Measurements from ENCODE around the gene MNT. TPM values are rescaled to one million over a fixed set of nuclear protein-coding genes. Genes with fewer than 3 reads are reported as not detected.

MNT gene
- total RNA-seq, 1 experiment from 2014 or later = 38.9 TPM

DNA sequence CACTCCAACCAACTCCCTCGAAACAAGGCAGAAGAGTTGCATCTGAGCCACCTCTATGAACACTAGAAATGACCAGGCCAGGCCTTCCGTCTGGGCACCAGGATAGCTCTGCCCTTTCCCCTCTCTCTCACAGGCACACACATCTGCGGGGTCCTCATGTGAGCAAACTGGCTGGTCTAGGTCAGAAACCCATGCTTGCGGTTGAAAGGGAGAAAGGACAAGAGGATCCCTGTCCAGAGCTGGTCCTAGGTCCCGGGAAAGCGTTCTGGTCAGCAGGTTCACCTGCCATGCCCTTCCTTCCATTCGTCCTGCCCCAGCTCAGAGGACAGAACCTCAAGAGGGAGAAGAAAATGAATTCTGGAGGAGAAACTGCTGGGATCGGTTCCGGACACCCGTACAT lies 2.7 kb downstream of the MNT start:
- no peak for TF ChIP-seq CTCF (conservative IDR thresholded peaks at IDR 0.05)
- Mint-ChIP-seq H3K4me3 (peak overlapping the region; percentile 91 to 96), H3K9me3 (no peaks in the 10 kb centered on the region; a peak in 2 of 5 replicates), H3K27me3 (ENCODE audit: low read depth) (peaks cover 5% of the 10 kb centered on the region), H3K27ac (peak overlapping the region; percentile 97 to 100 (median 99); a peak in 6 of 7 replicates), H3K4me1 (peaks cover 36 to 51% of the 10 kb centered on the region in 2 experiments), H3K36me3 (ENCODE audit: insufficient read depth in 1 of 3, low read depth in 3 of 3) (no peaks in the 10 kb centered on the region)
- Histone ChIP-seq H3K14ac (ENCODE audit: insufficient read depth, low read length) (peak overlapping the region; percentile 1), H3K79me2 (ENCODE audit: insufficient read depth, low read length) (peaks cover 2% of the 10 kb centered on the region; the same call in 1 of the 2 replicates), H3K4me1 (ENCODE audit: insufficient read depth, low read length) (peaks cover 11% of the 10 kb centered on the region; the same call in 1 of the 2 replicates), H4K20me1 (ENCODE audit: control insufficient read depth, insufficient read depth, insufficient read length) (no peaks in the 10 kb centered on the region), H2AFZ (ENCODE audit: low read length) (no peak overlapping the region), H2BK20ac (ENCODE audit: low read depth, low read length, poor library complexity, severe bottlenecking) (no peak overlapping the region), H3K4me2 (ENCODE audit: insufficient read depth, insufficient read length, low read length) (peak overlapping the region; percentile 65), H3K9me3 (ENCODE audit: control insufficient read depth, low read depth, low read length) (no peaks in the 10 kb centered on the region), H4K91ac (ENCODE audit: insufficient read length, low read depth, low read length) (no peak overlapping the region), H2BK12ac (ENCODE audit: insufficient read length, low read depth, low read length) (peak overlapping the region; percentile 9), H2AK5ac (ENCODE audit: insufficient read length, low read length) (no peak overlapping the region), H3K56ac (ENCODE audit: insufficient read length, low read depth, low read length) (no peak overlapping the region), H2BK15ac (ENCODE audit: low read depth, low read length) (no peak overlapping the region), H4K5ac (ENCODE audit: insufficient read length, low read depth, low read length) (peak overlapping the region; percentile 7), H4K8ac (replicated peaks; ENCODE audit: insufficient read length, low read depth, low read length) (no peak overlapping the region), H3K27me3 (ENCODE audit: insufficient read depth, low read length) (no peaks in the 10 kb centered on the region), H3T11ph (ENCODE audit: low read length) (no peak overlapping the region), H3K23me2 (ENCODE audit: insufficient read length, low read depth, low read length, poor library complexity, severe bottlenecking) (peaks cover 25% of the 10 kb centered on the region), H3K18ac (ENCODE audit: insufficient read length, low read depth, low read length) (peak overlapping the region; percentile 14), H3K27ac (ENCODE audit: insufficient read length, low read depth, low read length) (peak overlapping the region; percentile 20), H3K23ac (ENCODE audit: insufficient read length, low read depth, low read length) (no peak overlapping the region), H3K4ac (ENCODE audit: low read depth, low read length) (no peak overlapping the region), H3K79me1 (ENCODE audit: insufficient read depth, low read depth, low read length, poor library complexity, severe bottlenecking) (no peaks in the 10 kb centered on the region), H2BK5ac (ENCODE audit: insufficient read length, low read length) (no peak overlapping the region), H3K9ac (ENCODE audit: extremely low read depth, insufficient read length, low read length) (peak overlapping the region; percentile 21), H2BK120ac (ENCODE audit: low read depth, low read length, poor library complexity, severe bottlenecking) (no peak overlapping the region)
- DNase-seq = no peak
- WGBS (ENCODE audit: extremely low coverage, insufficient read length, low lambda C conversion rate) = no CpG with 5 or more reads among the region's 10 CpGs

All from H9 (cell line).